Measurements from ENCODE around the gene C2orf68.
"Not testable (repeated sequence)": the region's sequence is repeated elsewhere in the genome, so short reads cannot be mapped to it uniquely, and the experiment has no call there.

The C2orf68 gene

GRCh38 chr2:85599468-85600234 lies 12.2 kb downstream of the C2orf68 start:
- no peak for DNase-seq (ENCODE audit: low read depth in 2 of 2)

DNA sequence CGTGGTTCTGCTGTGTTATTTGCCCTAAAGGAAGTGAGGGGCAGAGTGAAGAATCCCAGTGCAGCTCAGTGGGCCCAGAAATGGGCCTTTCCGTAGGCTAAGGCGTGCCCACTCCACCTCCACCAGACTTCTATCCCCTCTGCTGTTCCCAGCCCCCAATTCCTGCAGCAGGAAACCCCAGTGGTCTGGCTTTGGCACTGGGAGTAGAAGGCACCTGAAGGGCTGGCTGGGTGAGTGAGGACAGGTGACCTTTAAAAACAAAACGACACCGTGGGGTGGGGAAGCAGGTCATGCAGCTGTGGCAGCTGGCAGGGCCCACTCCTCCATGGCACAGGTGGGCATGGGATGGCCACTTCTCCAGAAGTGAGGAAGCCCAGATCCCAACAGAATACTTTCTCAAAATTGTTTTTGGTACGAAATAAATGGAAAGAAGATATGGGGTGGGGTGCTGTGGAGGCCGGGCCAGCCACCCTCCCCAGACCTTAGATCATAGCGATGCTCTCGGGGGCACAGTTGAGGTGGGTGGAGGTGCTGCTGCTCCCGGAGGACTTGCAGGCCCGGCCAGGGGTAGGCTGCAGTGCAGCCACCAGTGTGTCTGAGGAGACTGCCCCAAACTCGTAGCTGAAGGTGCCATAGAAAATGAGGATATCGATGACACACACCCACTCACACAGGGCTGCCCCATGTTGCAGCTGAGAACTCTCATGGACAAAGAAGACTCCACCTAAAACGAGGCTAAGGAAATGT lies 13.1 kb downstream of the C2orf68 start:
- no peak for DNase-seq (ENCODE audit: low read depth in 2 of 2)

- no peak for DNase-seq (ENCODE audit: low read depth in 2 of 2)
These were observed 14.6 kb downstream of the C2orf68 start for GRCh38 chr2:85597241-85597640.

DNA sequence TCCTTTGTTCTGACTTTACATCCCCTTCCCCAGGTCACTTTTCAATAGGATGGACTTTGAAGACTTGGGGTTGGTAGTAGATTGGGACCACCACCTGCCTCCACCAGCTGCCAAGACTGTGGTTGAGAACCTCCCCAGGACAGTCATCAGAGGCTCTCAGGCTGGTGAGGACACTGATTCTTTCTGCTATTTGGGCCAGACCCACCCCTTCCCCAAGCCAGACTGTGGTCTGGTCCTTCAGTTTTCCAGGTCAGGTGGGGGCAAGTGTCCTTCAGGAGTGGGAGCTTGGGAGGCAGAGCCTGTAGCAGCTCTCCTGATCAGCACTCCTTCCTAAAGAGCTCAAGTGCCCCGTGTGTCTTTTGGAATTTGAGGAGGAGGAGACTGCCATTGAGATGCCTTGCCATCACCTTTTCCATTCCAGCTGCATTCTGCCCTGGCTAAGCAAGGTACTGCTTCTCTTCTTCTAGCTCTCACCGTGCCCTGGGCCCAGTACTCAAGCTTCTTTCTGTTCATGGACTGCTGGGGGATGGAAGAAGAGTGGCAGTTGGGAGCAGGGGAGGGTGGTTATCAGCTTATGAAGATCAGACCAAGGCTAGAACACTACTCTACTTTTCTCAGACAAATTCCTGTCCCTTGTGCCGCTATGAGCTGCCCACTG lies 15.3 kb downstream of the C2orf68 start:
- DNase-seq (ENCODE audit: low read depth in 2 of 2): no peak

DNA sequence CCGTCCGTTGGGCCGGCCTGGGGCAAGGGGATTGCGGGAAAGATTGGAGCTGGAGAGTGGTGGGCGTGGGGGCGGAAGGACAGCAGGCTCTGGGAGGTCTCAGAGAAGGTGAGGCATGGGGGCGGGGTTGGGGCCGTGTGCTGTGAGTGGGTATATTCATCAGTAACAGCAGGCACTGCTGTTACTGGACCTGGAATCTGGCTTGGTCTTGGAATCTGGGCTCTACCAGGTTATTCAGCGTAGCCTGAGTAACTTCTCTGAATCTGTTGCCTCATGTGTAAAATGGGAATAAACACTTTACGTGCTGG lies 15.9 kb downstream of the C2orf68 start:
- DNase-seq (ENCODE audit: low read depth in 2 of 2): no peak

GRCh38 chr2:85595301-85596025 lies 16.4 kb downstream of the C2orf68 start, which contains the start of gene RNF181:
Gene RNF181, plus strand, starts transcription at chr2:85595745. Its CDS starts 19 bp downstream, at chr2:85595764.
- peak; percentile 87 for DNase-seq (ENCODE audit: low read depth in 2 of 2)

DNA sequence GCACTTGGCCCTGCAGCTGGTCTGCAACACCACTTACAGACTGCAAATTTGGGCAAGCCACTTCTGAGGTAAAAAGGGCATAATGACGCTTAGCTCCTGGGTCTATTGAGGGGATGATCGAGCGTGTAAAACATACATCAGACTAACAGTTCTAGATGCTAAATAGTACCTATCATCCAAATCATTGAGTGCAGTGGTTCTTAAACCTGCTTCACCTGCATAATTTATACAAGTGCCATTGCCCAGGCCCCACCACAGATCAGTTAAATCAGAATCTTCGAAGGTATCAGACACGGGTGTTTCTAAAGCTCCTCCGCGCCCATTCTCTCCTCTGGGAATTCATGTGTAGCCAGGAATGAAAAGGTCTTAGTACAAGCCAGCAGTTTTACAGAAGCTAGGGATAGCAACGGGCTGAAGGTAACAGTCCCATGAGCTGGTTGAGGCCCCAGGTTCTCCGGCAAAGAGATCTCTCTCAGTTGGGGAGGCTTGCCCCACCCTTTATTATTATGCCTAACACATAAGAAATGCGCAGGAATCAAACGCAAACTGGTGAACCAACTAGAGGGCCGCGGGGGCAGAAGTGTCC lies 17.1 kb downstream of the C2orf68 start:
- DNase-seq (ENCODE audit: low read depth in 2 of 2): no peak

GRCh38 chr2:85593023-85593422 lies 18.8 kb downstream of the C2orf68 start:
- DNase-seq (ENCODE audit: low read depth in 2 of 2): no peak

GRCh38 chr2:85592299-85592698 lies 19.6 kb downstream of the C2orf68 start:
- DNase-seq (ENCODE audit: low read depth in 2 of 2): not testable (repeated sequence)

- DNase-seq (ENCODE audit: low read depth in 2 of 2): no peak
These were observed 20.3 kb downstream of the C2orf68 start for GRCh38 chr2:85591563-85591962.

- DNase-seq (ENCODE audit: low read depth in 2 of 2): no peak
These were observed 20.9 kb downstream of the C2orf68 start for GRCh38 chr2:85590950-85591349.

- no peak for DNase-seq (ENCODE audit: low read depth in 2 of 2)
These were observed 21.7 kb downstream of the C2orf68 start for GRCh38 chr2:85589982-85590791.

- DNase-seq (ENCODE audit: low read depth in 2 of 2): no peak
These were observed 22.7 kb downstream of the C2orf68 start for GRCh38 chr2:85589181-85589580.

DNA sequence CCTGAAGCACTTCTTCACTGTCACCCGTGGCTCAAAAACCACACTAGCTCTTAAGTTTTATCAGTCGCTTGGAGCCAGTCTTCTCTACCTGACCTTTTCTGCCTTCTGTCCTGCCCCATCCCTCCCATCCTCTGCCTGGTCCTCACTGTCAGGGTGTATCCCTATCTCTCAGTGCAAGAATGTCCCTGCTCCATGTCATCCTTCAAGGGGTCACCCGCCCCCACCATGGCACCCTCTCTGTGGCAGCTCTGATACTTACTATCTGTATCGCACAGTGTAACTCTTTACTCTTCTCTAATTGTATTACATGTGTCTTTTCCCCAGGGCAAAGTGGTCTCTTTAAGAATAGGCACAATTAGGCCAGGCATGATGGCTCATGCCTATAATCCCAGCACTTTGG lies 23.2 kb downstream of the C2orf68 start:
- DNase-seq (ENCODE audit: low read depth in 2 of 2): no peak

DNA sequence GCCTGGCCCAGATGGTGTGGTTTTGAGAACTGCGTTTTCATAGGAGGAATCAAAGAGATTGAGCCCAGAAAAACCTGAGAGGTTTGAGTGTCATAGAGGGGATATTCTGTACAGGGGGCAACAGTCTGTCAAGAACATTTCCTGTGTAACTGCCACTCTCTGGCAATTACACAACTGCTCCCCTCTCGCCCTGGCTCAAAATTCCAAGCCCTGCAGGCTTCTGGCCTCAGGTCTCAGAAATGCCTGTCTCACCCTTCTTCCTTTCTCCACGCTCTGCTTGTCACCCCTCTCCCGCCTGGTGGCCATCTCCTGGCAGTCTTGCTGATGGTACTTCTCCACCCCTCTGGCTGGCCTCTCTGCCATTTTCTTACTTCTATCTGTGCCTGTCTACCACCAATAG lies 23.6 kb downstream of the C2orf68 start:
- DNase-seq (ENCODE audit: low read depth in 2 of 2): no peak

- DNase-seq (ENCODE audit: low read depth in 2 of 2): no peak
These were observed 26.1 kb downstream of the C2orf68 start for GRCh38 chr2:85585781-85586105.

GRCh38 chr2:85584857-85585780 lies 26.7 kb downstream of the C2orf68 start:
- DNase-seq (ENCODE audit: low read depth in 2 of 2): no peak

GRCh38 chr2:85584354-85584856 lies 27.5 kb downstream of the C2orf68 start, which contains the start of gene VAMP5:
Gene VAMP5, plus strand, starts transcription at chr2:85584431. Its CDS starts 60 bp downstream, at chr2:85584491.
- no peak for DNase-seq (ENCODE audit: low read depth in 2 of 2)

DNA sequence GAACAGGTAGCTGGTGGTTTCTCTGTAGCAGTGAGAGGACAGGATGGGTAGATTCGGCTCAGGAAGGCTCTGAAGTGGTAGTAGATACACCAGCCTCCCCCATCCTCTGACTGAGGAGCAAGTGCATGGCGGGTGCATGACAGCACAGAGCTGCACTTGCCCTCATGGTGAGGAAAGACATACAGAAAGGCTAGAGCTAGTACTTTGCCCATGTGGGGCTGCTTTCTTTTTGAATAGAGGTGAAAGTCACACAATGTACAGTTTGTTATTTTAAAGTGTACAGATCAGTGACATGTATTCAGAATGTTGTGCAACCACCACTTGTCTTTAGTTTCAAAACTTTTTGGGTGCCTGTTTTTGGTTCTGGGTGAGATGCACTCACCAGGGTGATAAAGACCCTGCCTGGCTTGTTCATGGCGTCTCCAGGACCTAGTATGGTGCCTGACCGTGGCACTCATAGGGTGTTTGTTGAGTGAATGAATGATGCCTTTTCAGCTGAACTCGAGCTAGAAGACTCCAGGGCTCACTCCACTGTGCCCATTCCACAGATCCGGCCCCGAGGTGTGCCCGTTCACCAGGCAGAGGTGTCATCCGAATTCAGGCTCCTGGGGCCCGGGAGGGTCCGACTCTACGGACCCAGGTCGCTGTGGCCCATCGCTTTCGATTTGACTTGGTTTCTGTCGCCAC lies 28.1 kb downstream of the C2orf68 start:
- no peak for DNase-seq (ENCODE audit: low read depth in 2 of 2)
